ENCODE results near the gene PSD2. TPM values are rescaled to one million over a fixed set of nuclear protein-coding genes. Genes with fewer than 3 reads are reported as not detected.

The PSD2 gene
- total and polyA plus RNA-seq, 2 donors = 0.82 to 0.90 TPM

GRCh38 chr5:139797335-139797734 lies 1.7 kb downstream of the PSD2 start:
- peaks cover 0 to 3% of the 10 kb centered on the region in 2 donors for H3K4me1 ChIP-seq (ENCODE audit: control insufficient read depth in 2 of 2, insufficient read depth in 2 of 2, low read length in 2 of 2)
- WGBS = 76% methylated on average over 3 of the region's 3 CpGs
- DNase-seq (ENCODE audit: low read depth in 6 of 9, low spot score in 9 of 9) = no peak
- no peak overlapping the region for H3K27ac ChIP-seq (ENCODE audit: low read depth in 1 of 2, low read length in 1 of 2)
- H3K4me3 ChIP-seq (ENCODE audit: low read length in 2 of 2) = no peak overlapping the region
- H3K36me3 ChIP-seq (ENCODE audit: control insufficient read depth in 2 of 2, insufficient read depth in 2 of 2, low read length in 1 of 2) = no peaks in the 10 kb centered on the region
- peaks cover 50 to 95% of the 10 kb centered on the region in 2 donors for H3K27me3 ChIP-seq (ENCODE audit: control insufficient read depth in 2 of 2, insufficient read depth in 1 of 2, low read length in 1 of 2)
- H3K9me3 ChIP-seq (ENCODE audit: control insufficient read depth in 2 of 2, insufficient read depth in 1 of 2, low read length in 1 of 2) = no peaks in the 10 kb centered on the region

GRCh38 chr5:139797856-139798510 lies 2.4 kb downstream of the PSD2 start:
- WGBS = 76% methylated on average over 9 of the region's 9 CpGs

GRCh38 chr5:139798883-139799282 lies 3.3 kb downstream of the PSD2 start:
- no peak for DNase-seq (ENCODE audit: low read depth in 6 of 9, low spot score in 9 of 9)
- Histone ChIP-seq H3K4me3 (ENCODE audit: low read length in 2 of 2) (no peak overlapping the region), H3K4me1 (ENCODE audit: control insufficient read depth in 2 of 2, insufficient read depth in 2 of 2, low read length in 2 of 2) (peaks cover 0 to 3% of the 10 kb centered on the region in 2 donors), H3K9me3 (ENCODE audit: control insufficient read depth in 2 of 2, insufficient read depth in 1 of 2, low read length in 1 of 2) (peaks cover 0 to 4% of the 10 kb centered on the region in 2 donors), H3K36me3 (ENCODE audit: control insufficient read depth in 2 of 2, insufficient read depth in 2 of 2, low read length in 1 of 2) (no peaks in the 10 kb centered on the region), H3K27ac (ENCODE audit: low read depth in 1 of 2, low read length in 1 of 2) (no peak overlapping the region), H3K27me3 (ENCODE audit: control insufficient read depth in 2 of 2, insufficient read depth in 1 of 2, low read length in 1 of 2) (peaks cover 41 to 95% of the 10 kb centered on the region in 2 donors)
- WGBS = 88% methylated on average over 2 of the region's 2 CpGs

More at GRCh38 chr5:139797856-139798510, 2.4 kb downstream of the PSD2 start:
- H3K36me3 ChIP-seq (ENCODE audit: control insufficient read depth in 2 of 2, insufficient read depth in 2 of 2, low read length in 1 of 2) = no peaks in the 10 kb centered on the region
- peaks cover 0 to 3% of the 10 kb centered on the region in 2 donors for H3K4me1 ChIP-seq (ENCODE audit: control insufficient read depth in 2 of 2, insufficient read depth in 2 of 2, low read length in 2 of 2)
- H3K9me3 ChIP-seq (ENCODE audit: control insufficient read depth in 2 of 2, insufficient read depth in 1 of 2, low read length in 1 of 2) = no peaks in the 10 kb centered on the region
- no peak for DNase-seq (ENCODE audit: low read depth in 6 of 9, low spot score in 9 of 9)
- no peak overlapping the region for H3K27ac ChIP-seq (ENCODE audit: low read depth in 1 of 2, low read length in 1 of 2)
- peaks cover 48 to 95% of the 10 kb centered on the region in 2 donors for H3K27me3 ChIP-seq (ENCODE audit: control insufficient read depth in 2 of 2, insufficient read depth in 1 of 2, low read length in 1 of 2)
- no peak overlapping the region for H3K4me3 ChIP-seq (ENCODE audit: low read length in 2 of 2)

- H3K9me3 ChIP-seq (ENCODE audit: control insufficient read depth in 2 of 2, insufficient read depth in 1 of 2, low read length in 1 of 2) = peaks cover 0 to 4% of the 10 kb centered on the region in 2 donors
- peaks cover 0 to 3% of the 10 kb centered on the region in 2 donors for H3K4me1 ChIP-seq (ENCODE audit: control insufficient read depth in 2 of 2, insufficient read depth in 2 of 2, low read length in 2 of 2)
- H3K36me3 ChIP-seq (ENCODE audit: control insufficient read depth in 2 of 2, insufficient read depth in 2 of 2, low read length in 1 of 2) = no peaks in the 10 kb centered on the region
- no peak overlapping the region for H3K4me3 ChIP-seq (ENCODE audit: low read length in 2 of 2)
- no peak overlapping the region for H3K27ac ChIP-seq (ENCODE audit: low read depth in 1 of 2, low read length in 1 of 2)
- no peak for DNase-seq (ENCODE audit: low read depth in 6 of 9, low spot score in 9 of 9)
- peaks cover 37 to 91% of the 10 kb centered on the region in 2 donors for H3K27me3 ChIP-seq (ENCODE audit: control insufficient read depth in 2 of 2, insufficient read depth in 1 of 2, low read length in 1 of 2)
Observed at GRCh38 chr5:139799359-139799758, 3.8 kb downstream of the PSD2 start.

GRCh38 chr5:139803978-139804377 lies 8.4 kb downstream of the PSD2 start:
- no peak for DNase-seq (ENCODE audit: low read depth in 6 of 9, low spot score in 9 of 9)
- Histone ChIP-seq H3K27me3 (ENCODE audit: control insufficient read depth in 2 of 2, insufficient read depth in 1 of 2, low read length in 1 of 2) (peaks cover 0 to 54% of the 10 kb centered on the region in 2 donors), H3K27ac (ENCODE audit: low read depth in 1 of 2, low read length in 1 of 2) (no peak overlapping the region), H3K4me1 (ENCODE audit: control insufficient read depth in 2 of 2, insufficient read depth in 2 of 2, low read length in 2 of 2) (no peaks in the 10 kb centered on the region), H3K36me3 (ENCODE audit: control insufficient read depth in 2 of 2, insufficient read depth in 2 of 2, low read length in 1 of 2) (no peaks in the 10 kb centered on the region), H3K9me3 (ENCODE audit: control insufficient read depth in 2 of 2, insufficient read depth in 1 of 2, low read length in 1 of 2) (peaks cover 0 to 4% of the 10 kb centered on the region in 2 donors), H3K4me3 (ENCODE audit: low read length in 2 of 2) (no peak overlapping the region)
- 97% methylated on average over 2 of the region's 2 CpGs for WGBS

GRCh38 chr5:139804800-139805397 lies 9.3 kb downstream of the PSD2 start:
- no peak for DNase-seq (ENCODE audit: low read depth in 6 of 9, low spot score in 9 of 9)
- H3K27ac ChIP-seq (ENCODE audit: low read depth in 1 of 2, low read length in 1 of 2) = no peak overlapping the region
- H3K27me3 ChIP-seq (ENCODE audit: control insufficient read depth in 2 of 2, insufficient read depth in 1 of 2, low read length in 1 of 2) = peaks cover 0 to 46% of the 10 kb centered on the region in 2 donors
- WGBS = 98% methylated on average over 17 of the region's 17 CpGs
- H3K4me1 ChIP-seq (ENCODE audit: control insufficient read depth in 2 of 2, insufficient read depth in 2 of 2, low read length in 2 of 2) = no peaks in the 10 kb centered on the region
- H3K36me3 ChIP-seq (ENCODE audit: control insufficient read depth in 2 of 2, insufficient read depth in 2 of 2, low read length in 1 of 2) = no peaks in the 10 kb centered on the region
- H3K4me3 ChIP-seq (ENCODE audit: low read length in 2 of 2) = no peak overlapping the region
- H3K9me3 ChIP-seq (ENCODE audit: control insufficient read depth in 2 of 2, insufficient read depth in 1 of 2, low read length in 1 of 2) = peaks cover 0 to 4% of the 10 kb centered on the region in 2 donors

GRCh38 chr5:139805545-139805944 lies 9.9 kb downstream of the PSD2 start:
- 91% methylated on average over 2 of the region's 2 CpGs for WGBS
- Histone ChIP-seq H3K4me1 (ENCODE audit: control insufficient read depth in 2 of 2, insufficient read depth in 2 of 2, low read length in 2 of 2) (no peaks in the 10 kb centered on the region), H3K36me3 (ENCODE audit: control insufficient read depth in 2 of 2, insufficient read depth in 2 of 2, low read length in 1 of 2) (no peaks in the 10 kb centered on the region), H3K27ac (ENCODE audit: low read depth in 1 of 2, low read length in 1 of 2) (no peak overlapping the region), H3K27me3 (ENCODE audit: control insufficient read depth in 2 of 2, insufficient read depth in 1 of 2, low read length in 1 of 2) (peaks cover 0 to 40% of the 10 kb centered on the region in 2 donors), H3K9me3 (ENCODE audit: control insufficient read depth in 2 of 2, insufficient read depth in 1 of 2, low read length in 1 of 2) (peaks cover 0 to 4% of the 10 kb centered on the region in 2 donors), H3K4me3 (ENCODE audit: low read length in 2 of 2) (no peak overlapping the region)
- no peak for DNase-seq (ENCODE audit: low read depth in 6 of 9, low spot score in 9 of 9)

GRCh38 chr5:139806111-139806510 lies 10.5 kb downstream of the PSD2 start:
- no peak for DNase-seq (ENCODE audit: low read depth in 6 of 9, low spot score in 9 of 9)
- Histone ChIP-seq H3K4me1 (ENCODE audit: control insufficient read depth in 2 of 2, insufficient read depth in 2 of 2, low read length in 2 of 2) (no peaks in the 10 kb centered on the region), H3K27ac (ENCODE audit: low read depth in 1 of 2, low read length in 1 of 2) (no peak overlapping the region), H3K9me3 (ENCODE audit: control insufficient read depth in 2 of 2, insufficient read depth in 1 of 2, low read length in 1 of 2) (peaks cover 0 to 4% of the 10 kb centered on the region in 2 donors), H3K27me3 (ENCODE audit: control insufficient read depth in 2 of 2, insufficient read depth in 1 of 2, low read length in 1 of 2) (peaks cover 0 to 37% of the 10 kb centered on the region in 2 donors), H3K4me3 (ENCODE audit: low read length in 2 of 2) (no peak overlapping the region), H3K36me3 (ENCODE audit: control insufficient read depth in 2 of 2, insufficient read depth in 2 of 2, low read length in 1 of 2) (no peaks in the 10 kb centered on the region)
- 95% methylated on average over 4 of the region's 4 CpGs for WGBS

- H3K9me3 ChIP-seq (ENCODE audit: control insufficient read depth in 2 of 2, insufficient read depth in 1 of 2, low read length in 1 of 2) = peaks cover 0 to 4% of the 10 kb centered on the region in 2 donors
- 74% methylated on average over 8 of the region's 8 CpGs for WGBS
- H3K4me3 ChIP-seq (ENCODE audit: low read length in 2 of 2) = no peak overlapping the region
- H3K36me3 ChIP-seq (ENCODE audit: control insufficient read depth in 2 of 2, insufficient read depth in 2 of 2, low read length in 1 of 2) = no peaks in the 10 kb centered on the region
- no peaks in the 10 kb centered on the region for H3K4me1 ChIP-seq (ENCODE audit: control insufficient read depth in 2 of 2, insufficient read depth in 2 of 2, low read length in 2 of 2)
- DNase-seq (ENCODE audit: low read depth in 6 of 9, low spot score in 9 of 9) = no peak
- H3K27ac ChIP-seq (ENCODE audit: low read depth in 1 of 2, low read length in 1 of 2) = no peak overlapping the region
- H3K27me3 ChIP-seq (ENCODE audit: control insufficient read depth in 2 of 2, insufficient read depth in 1 of 2, low read length in 1 of 2) = peaks cover 0 to 28% of the 10 kb centered on the region in 2 donors
Observed at GRCh38 chr5:139806726-139807646, 11.4 kb downstream of the PSD2 start.
